Colonic mucosa (tissue), 4 donors: ENCODE data around the gene CXCR1. TPM values are rescaled to one million over a fixed set of nuclear protein-coding genes. Genes with fewer than 3 reads are reported as not detected.
"Not testable (repeated sequence)": the region's sequence is repeated elsewhere in the genome, so short reads cannot be mapped to it uniquely, and the experiment has no call there.

Experiments
- DNase-seq: peaks from one replicate; pipeline ENCODE4 v3.0.0-alpha.2; 2020
- H3K27ac ChIP-seq: fragments of 200-600 bp; one replicate; pipeline ENCODE4 v1.8.0; 2021
- H3K27me3 ChIP-seq: fragments of 200-600 bp; one replicate; pipeline ENCODE4 v1.8.0; 2021
- H3K36me3 ChIP-seq: fragments of 200-600 bp; one replicate; pipeline ENCODE4 v1.8.0; 2021
- H3K4me1 ChIP-seq: fragments of 200-600 bp; one replicate; pipeline ENCODE4 v1.8.0; 2021; ENCODE audit warnings: mild to moderate bottlenecking
- H3K4me3 ChIP-seq: fragments of 200-600 bp; one replicate; pipeline ENCODE4 v1.8.0; 2021
- H3K9ac ChIP-seq, 2 donors: one replicate each; pipeline ENCODE4 v1.7.0; 2013; ENCODE audit warnings: control low read depth in 2 of 2, low read depth in 2 of 2, low read length in 2 of 2
- H3K9me3 ChIP-seq: fragments of 200-600 bp; one replicate; pipeline ENCODE4 v1.8.0; 2021
- CTCF ChIP-seq: fragments of 200-600 bp; IDR thresholded peaks from one replicate; pipeline ENCODE4 v1.8.0; 2022; ENCODE audit warnings: antibody characterized with exemption, mild to moderate bottlenecking
- intact Hi-C: fragments of 100-400 bp; cut with DNase I; formaldehyde crosslinking; loops from one replicate; pipeline ENCODE4 v1.14.1; 2022
- total RNA-seq, 2 donors: library from RNA; stranded (reverse); fragmentation: NEBNext Ultra II Directional in 1 of 2; extraction: Animal tissue kit (Norgen Biotek cat#: 25700) in 1 of 2; gene quantifications; one replicate each; pipeline ENCODE4 v1.2.1, GENCODE V29; 2021
- donor health status: healthy.
- donor health status: DM: no; HTN: no; CAD: no.
- donor health status: DM: no; HTN: no; CAD: no.

The CXCR1 gene
- total RNA-seq, 2 donors from 2014 or later, result 0.13 TPM; not detected in 1

- no peaks in the 10 kb centered on the region for H3K9me3 ChIP-seq
- no peaks in the 10 kb centered on the region for H3K4me1 ChIP-seq
- H3K36me3 ChIP-seq, result no peaks in the 10 kb centered on the region
- no peaks in the 10 kb centered on the region for H3K27me3 ChIP-seq
- TF ChIP-seq CTCF, result no peak
- no peak overlapping the region for H3K4me3 ChIP-seq
- DNase-seq, result no peak
- intact Hi-C loops, result no loop called here
- H3K27ac ChIP-seq, result no peak overlapping the region
- no peak overlapping the region for H3K9ac ChIP-seq
These were observed 41.7 kb downstream of the CXCR1 start for GRCh38 chr2:218125095-218125494.

- intact Hi-C loops, result no loop called here
- H3K27me3 ChIP-seq, result no peaks in the 10 kb centered on the region
- H3K27ac ChIP-seq, result no peak overlapping the region
- no peaks in the 10 kb centered on the region for H3K36me3 ChIP-seq
- no peak overlapping the region for H3K4me3 ChIP-seq
- H3K9ac ChIP-seq, result no peak overlapping the region
- no peaks in the 10 kb centered on the region for H3K4me1 ChIP-seq
- DNase-seq, result no peak
- no peak for TF ChIP-seq CTCF
- H3K9me3 ChIP-seq, result no peaks in the 10 kb centered on the region
These were observed 42.8 kb downstream of the CXCR1 start for GRCh38 chr2:218123986-218124385.

GRCh38 chr2:218122286-218122685 is 44.5 kb downstream of the CXCR1 start:
- H3K27me3 ChIP-seq, H3K4me3 ChIP-seq, H3K4me1 ChIP-seq, H3K9me3 ChIP-seq, intact Hi-C loops, H3K36me3 ChIP-seq, H3K9ac ChIP-seq, DNase-seq, H3K27ac ChIP-seq: not testable (repeated sequence)

DNA sequence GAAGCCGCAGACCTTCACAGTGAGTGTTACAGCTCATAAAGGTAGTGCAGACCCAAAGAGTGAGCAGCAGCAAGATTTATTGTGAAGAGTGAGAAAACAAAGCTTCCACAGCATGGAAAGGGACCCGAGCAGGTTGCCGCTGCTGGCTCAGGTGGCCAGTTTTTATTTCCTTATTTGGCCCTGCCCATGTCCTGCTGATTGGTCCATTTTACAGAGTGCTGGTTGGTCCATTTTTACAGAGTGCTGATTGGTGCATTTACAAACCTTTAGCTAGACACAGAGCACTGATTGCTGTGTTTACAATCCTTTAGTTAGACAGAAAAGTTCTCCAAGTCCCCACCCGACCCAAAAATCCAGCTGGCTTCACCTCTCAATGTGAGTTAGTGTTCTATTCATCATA is 45.0 kb downstream of the CXCR1 start:
- H3K27me3 ChIP-seq, DNase-seq, H3K9ac ChIP-seq, H3K4me3 ChIP-seq, intact Hi-C loops, H3K9me3 ChIP-seq, H3K27ac ChIP-seq, H3K4me1 ChIP-seq, H3K36me3 ChIP-seq: not testable (repeated sequence)

Other genes starting within 250 kb of the CXCR1 start
- 100 to 1,000 TPM in 1 of 2 donors, 10 to 100 TPM in 1; 20.6 to 164 TPM for gene TNS1, start 164.0 kb downstream of the CXCR1 start, total RNA-seq
- not detected for gene RUFY4, start 97.7 kb downstream of the CXCR1 start, total RNA-seq
- under 1 TPM; 0.07 to 0.35 TPM for gene CXCR2, start 40.9 kb downstream of the CXCR1 start, total RNA-seq
- 100 to 1,000 TPM; 282 to 346 TPM for gene ARPC2, start 50.2 kb upstream of the CXCR1 start, total RNA-seq
- 1 to 10 TPM; 1.1 to 1.3 TPM for gene GPBAR1, start 94.1 kb upstream of the CXCR1 start, total RNA-seq
- 100 to 1,000 TPM in 1 of 2 donors, 10 to 100 TPM in 1; 96.1 to 137 TPM for gene AAMP, start 103.2 kb upstream of the CXCR1 start, total RNA-seq
- gene PNKD, start 103.6 kb upstream of the CXCR1 start, total RNA-seq, result 100 to 1,000 TPM; 109 to 136 TPM
- 100 to 1,000 TPM; 273 to 375 TPM for gene TMBIM1, start 125.5 kb upstream of the CXCR1 start, total RNA-seq
- gene CATIP, start 189.9 kb upstream of the CXCR1 start, total RNA-seq, result not detected
- gene SLC11A1, start 215.3 kb upstream of the CXCR1 start, total RNA-seq, result 1 to 10 TPM; 1.1 to 1.8 TPM
- 100 to 1,000 TPM; 137 to 150 TPM for gene CTDSP1, start 232.9 kb upstream of the CXCR1 start, total RNA-seq